Stimulated activated CD4-positive, alpha-beta T cell treated with anti-CD3 and anti-CD28 coated beads, Interleukin-1b, Interleukin-23, amount 100 ng/mL, for 4 hours (primary cell): ENCODE data around the gene PSAPL1.

Experiments
- DNase-seq, 2 donors: peaks; one replicate each; pipeline ENCODE4 v3.0.0-alpha.2; 2020; ENCODE audit warnings: low read depth in 2 of 2

Gene PSAPL1

GRCh38 chr4:7397206-7398103 is 37.3 kb downstream of the PSAPL1 start:
- DNase-seq = no peak

- no peak for DNase-seq
Measured at GRCh38 chr4:7396186-7396910, 38.4 kb downstream of the PSAPL1 start.

GRCh38 chr4:7395645-7396044 is 39.1 kb downstream of the PSAPL1 start:
- DNase-seq = no peak

- DNase-seq = no peak
Measured at GRCh38 chr4:7394681-7395451, 39.9 kb downstream of the PSAPL1 start.

- DNase-seq = no peak
Measured at GRCh38 chr4:7393601-7394575, 40.8 kb downstream of the PSAPL1 start.

GRCh38 chr4:7392438-7393421 is 42.0 kb downstream of the PSAPL1 start:
- DNase-seq = no peak

GRCh38 chr4:7391637-7392437 is 42.9 kb downstream of the PSAPL1 start:
- no peak for DNase-seq

GRCh38 chr4:7390906-7391636 is 43.7 kb downstream of the PSAPL1 start:
- DNase-seq = no peak

GRCh38 chr4:7390336-7390735 is 44.4 kb downstream of the PSAPL1 start:
- DNase-seq = no peak

- DNase-seq = no peak
Measured at GRCh38 chr4:7389719-7390118, 45.0 kb downstream of the PSAPL1 start.

- DNase-seq = no peak
Measured at GRCh38 chr4:7389101-7389701, 45.5 kb downstream of the PSAPL1 start.

- DNase-seq = no peak
Measured at GRCh38 chr4:7388627-7389026, 46.1 kb downstream of the PSAPL1 start.

- no peak for DNase-seq
Measured at GRCh38 chr4:7387925-7388324, 46.8 kb downstream of the PSAPL1 start.

- no peak for DNase-seq
Measured at GRCh38 chr4:7384929-7385890, 49.5 kb downstream of the PSAPL1 start.

GRCh38 chr4:7384003-7384928 is 50.5 kb downstream of the PSAPL1 start:
- DNase-seq = no peak

GRCh38 chr4:7383266-7383665 is 51.5 kb downstream of the PSAPL1 start:
- DNase-seq = no peak
